NCI-H1417 (cell line): ENCODE data around the gene RNH1.
A peak's percentile ranks its signal among the peaks of the same experiment; 100 is the strongest.

Experiments used
- DNase-seq, 3 experiments: peaks; one replicate each; lab custom pipeline; 2025; lab: John Stamatoyannopoulos, UW

Gene RNH1

DNA sequence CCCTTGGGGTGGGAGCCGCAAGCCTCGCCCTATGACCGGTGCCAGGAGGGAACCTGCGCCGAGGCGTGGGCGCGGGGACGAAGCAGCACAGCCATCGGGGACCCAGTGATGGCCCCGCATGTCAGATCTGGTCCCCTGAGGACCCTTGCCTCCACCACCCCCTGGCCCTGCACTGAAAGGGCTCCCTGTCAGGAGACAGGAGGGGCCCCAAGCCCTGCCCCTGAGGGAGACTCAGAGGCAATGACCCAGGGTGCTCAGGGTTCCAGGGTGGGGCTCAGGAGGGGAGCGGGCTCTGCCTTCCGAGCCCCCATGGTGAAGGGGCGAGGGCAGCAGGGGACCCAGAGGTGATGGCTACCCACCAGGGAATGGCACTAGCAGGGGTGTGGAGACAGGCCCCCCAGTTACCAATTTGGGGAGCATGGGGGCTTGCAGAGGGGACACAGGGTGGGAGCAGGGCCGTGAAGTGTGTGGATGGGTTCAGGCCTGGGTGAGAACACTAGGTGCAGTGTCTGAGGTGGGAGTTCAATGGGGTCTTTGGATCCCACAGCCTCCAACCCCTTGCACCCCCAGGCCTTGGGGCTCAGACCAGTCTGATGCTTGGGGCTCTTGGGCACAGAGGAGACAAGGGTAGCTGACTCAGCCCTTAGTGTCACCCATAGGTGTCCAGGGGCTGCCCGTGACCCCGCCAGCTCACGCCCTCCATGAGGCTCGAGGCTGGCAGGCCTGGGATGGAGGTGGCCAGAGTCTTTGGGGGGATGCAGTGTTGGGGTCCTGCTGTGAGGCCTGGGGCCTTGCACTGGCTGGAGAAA is 30.8 kb upstream of the RNH1 start:
- DNase-seq, result no peak

GRCh38 chr11:536841-537621 is 30.0 kb upstream of the RNH1 start, which contains the start of gene LRRC56:
TSS of gene LRRC56 (plus strand) at chr11:537527. CDS start at chr11:540685, 3,158 bp downstream.
- peak; percentile 91 to 96 (median 93) for DNase-seq

DNA sequence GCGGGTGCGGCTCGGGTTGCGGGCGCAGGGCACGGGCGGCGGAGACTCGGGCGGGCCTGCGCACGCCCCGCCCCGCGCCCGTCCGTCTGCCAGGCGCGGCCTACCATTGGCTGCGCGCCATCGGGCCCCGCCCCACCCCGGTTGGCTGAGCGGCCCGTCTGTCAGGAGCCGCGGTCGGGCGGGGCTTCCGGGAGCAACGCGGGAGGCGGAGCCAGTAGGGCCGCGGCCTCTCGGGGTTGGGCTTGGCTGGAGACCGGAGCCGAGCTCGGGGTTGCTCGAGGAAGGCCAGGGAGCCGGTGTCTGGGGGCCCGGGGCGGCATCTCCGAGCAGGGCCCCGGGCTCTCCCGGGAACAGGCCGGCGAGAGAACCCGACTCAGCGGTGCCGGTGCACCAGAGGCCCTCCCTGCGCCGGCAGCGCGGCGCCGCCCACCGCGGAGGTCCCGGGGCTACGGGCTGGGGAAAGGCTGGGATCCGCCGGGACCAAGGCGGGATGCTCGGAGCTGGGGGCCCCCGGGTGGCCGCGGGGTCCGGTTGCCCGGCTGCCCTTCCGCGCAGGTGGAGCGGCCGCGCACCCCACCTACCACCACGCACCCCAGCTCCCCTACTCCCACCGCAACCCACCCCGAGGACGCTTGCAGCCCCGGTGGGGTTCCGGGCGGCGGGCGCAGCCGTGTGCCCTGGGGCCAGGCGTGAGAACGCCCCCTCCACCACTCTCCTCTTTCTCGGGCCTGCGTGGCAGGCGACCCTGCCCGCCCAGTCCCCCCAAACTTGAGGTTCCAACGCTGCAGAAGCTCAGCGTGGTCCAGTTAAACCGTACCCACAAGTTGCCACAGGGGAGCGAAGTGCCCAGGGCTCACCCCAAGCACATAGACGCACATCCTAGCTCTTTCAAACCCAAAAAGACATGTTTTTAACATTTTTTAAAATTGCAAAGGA is 28.7 kb upstream of the RNH1 start, which contains the start of gene HRAS:
HRAS (minus strand) TSS at position 58 of the 936 bp plus-strand sequence.
- peak; percentile 93 to 98 (median 95) for DNase-seq

DNA sequence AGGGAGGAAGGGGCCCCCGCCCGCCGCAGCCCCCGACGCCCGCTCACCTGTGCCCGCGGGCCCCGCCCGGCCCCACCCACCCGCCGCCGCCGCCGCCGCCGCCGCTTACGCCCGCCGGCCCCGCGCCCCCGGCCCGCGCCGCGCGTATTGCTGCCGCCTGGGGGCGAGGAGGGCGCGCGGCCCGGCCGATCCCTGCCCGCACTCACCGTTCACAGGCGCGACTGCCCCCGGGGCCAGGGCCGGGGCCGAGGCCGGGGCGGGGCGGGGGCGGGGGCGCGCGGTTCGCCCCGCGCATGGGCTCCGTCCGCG is 28.1 kb upstream of the RNH1 start:
- no peak for DNase-seq

GRCh38 chr11:534396-535209 is 27.6 kb upstream of the RNH1 start:
- peak; percentile 33 to 76 (median 69) for DNase-seq

GRCh38 chr11:533586-534395 is 26.7 kb upstream of the RNH1 start:
- no peak for DNase-seq

DNA sequence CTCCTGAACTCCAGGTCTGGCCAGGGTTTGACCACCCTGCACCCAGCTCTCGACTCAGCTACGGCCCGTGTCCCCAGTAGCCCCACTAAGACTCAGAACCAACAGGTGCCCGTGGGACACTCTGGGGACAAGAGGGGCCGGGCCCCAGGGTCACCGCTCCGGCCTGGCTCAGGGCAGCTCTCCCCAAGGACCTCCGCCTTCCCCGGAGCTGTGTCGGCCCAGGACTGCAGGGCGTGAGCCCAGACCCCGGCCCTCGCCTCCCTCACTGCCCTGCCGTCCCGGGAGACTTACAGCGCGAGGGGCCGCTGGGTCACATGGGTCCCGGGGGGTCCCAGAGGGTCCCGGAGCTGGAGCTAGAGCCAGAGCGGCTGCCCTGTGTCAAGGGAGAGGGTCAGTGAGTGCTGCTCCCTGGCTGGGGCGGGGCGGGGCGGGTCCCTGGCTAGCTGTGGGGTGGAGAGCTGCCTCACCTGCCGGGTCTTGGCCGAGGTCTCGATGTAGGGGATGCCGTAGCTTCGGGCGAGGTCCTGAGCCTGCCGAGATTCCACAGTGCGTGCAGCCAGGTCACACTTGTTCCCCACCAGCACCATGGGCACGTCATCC is 26.0 kb upstream of the RNH1 start:
- DNase-seq, result no peak

GRCh38 chr11:532527-532985 is 25.5 kb upstream of the RNH1 start:
- DNase-seq, result no peak

DNA sequence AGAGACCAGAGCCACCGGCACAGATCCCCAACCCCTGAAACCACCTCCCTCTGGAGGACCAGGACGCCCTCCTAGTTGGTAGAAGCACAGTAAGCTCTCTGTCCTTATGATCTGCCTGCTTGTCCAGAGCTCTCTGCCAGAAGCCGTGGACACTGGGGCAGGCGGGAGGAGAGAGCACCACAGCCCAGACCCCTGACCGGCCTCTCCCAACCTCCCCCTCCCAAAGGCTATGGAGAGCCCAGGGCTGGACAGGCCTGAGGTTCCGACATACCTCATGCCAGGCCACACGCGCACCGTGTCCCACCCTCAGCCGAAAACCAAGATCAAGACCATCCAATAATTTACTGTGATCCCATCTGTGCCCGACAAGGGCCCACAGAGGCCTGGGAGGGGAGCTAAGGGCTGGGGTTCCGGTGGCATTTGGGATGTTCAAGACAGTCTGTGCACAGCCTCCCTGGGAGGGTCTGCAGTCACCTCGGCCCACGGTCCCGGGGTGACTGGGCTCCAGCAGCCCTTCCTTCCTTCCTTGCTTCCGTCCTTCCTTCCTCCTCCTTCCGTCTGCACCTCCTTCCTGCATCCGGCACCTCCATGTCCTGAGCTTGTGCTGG is 25.0 kb upstream of the RNH1 start:
- DNase-seq, result no peak

DNA sequence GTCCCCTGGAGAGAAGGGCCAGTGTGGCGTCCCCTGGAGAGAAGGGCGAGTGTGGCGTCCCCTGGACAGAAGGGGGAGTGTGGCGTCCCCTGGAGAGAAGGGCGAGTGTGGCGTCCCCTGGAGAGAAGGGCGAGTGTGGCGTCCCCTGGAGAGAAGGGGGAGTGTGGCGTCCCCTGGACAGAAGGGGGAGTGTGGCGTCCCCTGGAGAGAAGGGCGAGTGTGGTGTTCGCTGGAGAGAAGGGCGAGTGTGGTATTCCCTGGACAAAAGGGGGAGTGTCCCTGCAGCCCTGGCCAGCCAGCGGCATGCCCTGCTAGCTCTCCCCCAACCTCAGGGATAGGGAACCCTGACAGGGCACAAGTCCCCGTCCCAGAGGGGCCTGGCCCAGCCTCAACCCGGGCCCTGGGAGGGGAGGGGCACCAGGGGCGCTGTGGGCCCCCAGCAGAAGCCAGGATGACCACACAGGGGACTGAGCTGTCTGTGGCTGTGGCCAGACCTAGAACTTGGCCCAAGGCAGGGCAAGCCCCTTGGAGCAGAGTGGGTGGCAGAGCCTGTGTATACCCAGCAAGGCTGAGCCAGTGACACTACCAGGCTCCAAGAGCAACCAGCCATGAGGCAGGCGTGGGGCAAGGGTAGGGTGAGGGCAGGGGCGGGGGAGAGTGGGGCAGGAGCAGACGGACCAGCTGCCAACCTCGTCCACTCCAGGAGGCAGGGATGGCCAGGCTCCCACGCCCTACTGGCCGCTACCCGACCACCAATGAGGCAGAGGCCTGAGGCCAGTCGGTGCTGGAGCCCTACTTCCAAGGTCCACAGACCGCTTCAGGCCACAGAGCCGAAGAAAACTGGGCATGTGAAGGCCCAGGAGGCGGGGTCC is 24.2 kb upstream of the RNH1 start:
- DNase-seq, result no peak

- DNase-seq, result no peak
Measured at GRCh38 chr11:529728-530411, 22.8 kb upstream of the RNH1 start.

- peak in 2 of 3 experiments; percentile 58 to 76 for DNase-seq
Measured at GRCh38 chr11:528815-529727, 22.0 kb upstream of the RNH1 start.

DNA sequence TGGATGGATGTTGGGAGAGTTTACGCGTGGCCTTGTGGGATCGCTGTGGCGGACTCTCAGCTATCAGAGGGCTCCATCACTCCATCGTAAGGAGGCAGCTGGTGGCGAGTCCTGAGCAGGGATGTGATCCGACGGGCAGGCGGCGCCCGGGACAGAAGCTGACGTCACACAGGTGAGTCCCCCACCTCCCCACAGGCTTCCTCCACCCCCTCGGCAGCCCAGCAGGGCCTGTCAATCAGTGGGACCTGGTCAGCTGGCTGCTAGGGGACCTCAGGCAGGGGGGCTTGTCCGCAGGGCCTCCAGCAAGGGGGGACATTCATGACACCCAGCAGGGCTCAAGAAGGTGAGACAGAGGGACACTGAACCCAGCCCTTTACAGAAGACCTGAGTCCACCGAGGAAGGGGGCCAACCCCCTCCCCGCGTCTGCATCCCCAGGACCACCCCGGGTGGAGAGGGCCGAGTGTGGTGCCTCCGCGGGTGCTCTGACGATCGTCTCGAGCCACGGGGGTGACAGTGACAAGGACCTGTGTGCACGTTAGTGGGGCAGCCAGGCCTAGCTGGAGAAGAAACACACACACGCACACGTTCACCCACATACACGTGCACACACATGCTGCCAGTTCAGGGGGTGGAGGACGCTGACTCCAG is 21.2 kb upstream of the RNH1 start:
- DNase-seq, result no peak

DNA sequence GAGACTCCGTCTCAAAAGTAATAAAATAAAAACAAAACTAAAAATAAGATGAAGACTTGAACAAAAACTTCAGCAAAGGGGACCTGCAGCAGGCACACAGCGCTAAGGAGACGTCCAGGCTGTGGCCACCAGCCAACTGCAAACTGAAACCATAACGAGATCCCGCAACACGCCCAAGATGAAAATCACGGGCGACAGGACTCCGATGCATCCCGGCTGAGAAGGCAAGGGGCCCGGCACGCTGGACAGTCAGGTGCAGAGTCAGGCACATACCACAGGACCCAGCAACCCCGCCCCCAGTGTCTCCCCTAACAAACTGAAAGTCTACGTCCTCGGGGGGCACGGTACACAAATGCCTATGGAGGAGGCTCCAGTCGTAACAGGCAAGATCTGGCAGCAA is 19.1 kb upstream of the RNH1 start:
- no peak for DNase-seq

DNA sequence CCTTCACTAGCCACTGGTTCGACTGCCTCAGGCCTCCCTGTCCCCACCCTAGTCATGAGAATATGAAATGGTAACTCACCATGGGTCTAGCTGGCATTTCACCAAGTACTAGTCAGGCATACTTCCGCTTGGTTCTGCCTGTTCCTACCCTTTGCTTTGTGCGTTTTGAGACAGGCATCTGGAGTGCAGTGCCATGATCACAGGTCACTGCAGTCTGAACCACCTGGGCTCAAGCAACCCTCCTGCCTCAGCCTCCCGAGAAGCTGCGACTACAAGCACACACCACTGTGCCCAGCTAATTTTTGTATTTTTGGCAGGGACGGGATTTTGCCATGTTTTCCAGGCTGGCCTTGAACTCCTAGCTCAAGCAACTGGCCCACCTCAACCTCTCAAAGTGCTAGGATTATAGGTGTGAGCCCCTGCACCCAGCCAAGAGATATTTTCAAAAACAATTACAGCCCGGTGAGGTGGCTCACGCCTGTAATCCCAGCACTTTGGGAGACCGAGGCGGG is 14.2 kb upstream of the RNH1 start:
- no peak for DNase-seq
